Fibroblast of lung (primary cell): ENCODE results near the gene FANCD2OS. TPM values are rescaled to one million over a fixed set of nuclear protein-coding genes. Genes with fewer than 3 reads are reported as not detected.

Experiments
- DNase-seq, 2 donors: peaks; one replicate each; pipeline versions ENCODE4 v3.0.0 to v3.0.0-alpha.2; 2010; ENCODE audit warnings: low read depth in 2 of 2
- H2AFZ ChIP-seq: 2 replicates; pipeline ENCODE4 v1.5.1; 2012; ENCODE audit warnings: low read length, control low read depth, inconsistent platforms
- H3K27ac ChIP-seq: 2 replicates; pipeline ENCODE4 v1.5.1; 2011; ENCODE audit warnings: low read length, control low read depth; ENCODE audit not compliant: insufficient read depth
- H3K27me3 ChIP-seq: 2 replicates; pipeline ENCODE4 v1.5.1; 2011; ENCODE audit warnings: mild to moderate bottlenecking, low read length; ENCODE audit not compliant: control insufficient read depth, insufficient read depth
- H3K36me3 ChIP-seq: 2 replicates; pipeline ENCODE4 v1.5.1; 2011; ENCODE audit warnings: low read length; ENCODE audit not compliant: control insufficient read depth, insufficient read depth
- H3K4me1 ChIP-seq: 2 replicates; pipeline ENCODE4 v1.5.1; 2011; ENCODE audit warnings: low read length; ENCODE audit not compliant: control insufficient read depth, insufficient read depth; ENCODE audit errors: extremely low read depth
- H3K4me2 ChIP-seq: 2 replicates; pipeline ENCODE4 v1.5.1; 2011; ENCODE audit warnings: low read length, control low read depth; ENCODE audit not compliant: insufficient read depth; ENCODE audit errors: extremely low read depth
- H3K4me3 ChIP-seq, 4 experiments: fragments of 200-600 bp in 1 of 4; sonication (generic) in 1 of 4; replicated peaks in 1 of 4; 2 replicates each; pipeline ENCODE4 v1.5.1; 2011 to 2016; ENCODE audit warnings: low read length in 4 of 4, low read depth in 3 of 4, mild to moderate bottlenecking in 3 of 4, control low read depth in 2 of 4, inconsistent platforms in 1 of 4, mixed read lengths in 1 of 4; ENCODE audit not compliant: insufficient read depth in 1 of 4; ENCODE audit errors: control extremely low read depth in 1 of 4
- H3K79me2 ChIP-seq: 2 replicates; pipeline ENCODE4 v1.5.1; 2012; ENCODE audit warnings: mild to moderate bottlenecking, low read length, inconsistent platforms; ENCODE audit not compliant: control insufficient read depth, insufficient read depth
- H3K9ac ChIP-seq: 2 replicates; pipeline ENCODE4 v1.5.1; 2011; ENCODE audit warnings: mild to moderate bottlenecking, low read length, control low read depth; ENCODE audit not compliant: insufficient read depth
- H3K9me3 ChIP-seq: 2 replicates; pipeline ENCODE4 v1.5.1; 2012; ENCODE audit warnings: low read depth, low read length; ENCODE audit not compliant: control insufficient read depth, insufficient read depth
- H4K20me1 ChIP-seq: 2 replicates; pipeline ENCODE4 v1.5.1; 2011; ENCODE audit warnings: low read length; ENCODE audit not compliant: control insufficient read depth, insufficient read depth; ENCODE audit errors: extremely low read depth
- EZH2 ChIP-seq: IDR thresholded peaks from 2 replicates; pipeline ENCODE4 v1.5.1; 2012; ENCODE audit warnings: low read length, control low read depth, mild to moderate bottlenecking; ENCODE audit errors: missing control alignments
- polyA plus RNA-seq, 2 donors: library from polyadenylated mRNA; depleted of rRNA in 1 of 2; stranded (reverse) in 1 of 2; unstranded in 1 of 2; fragments of >200 nt; gene quantifications; 2 replicates each; pipeline ENCODE4 v1.2.1, GENCODE V29; 2011 to 2012; ENCODE audit warnings: missing spikeins in 1 of 2
- total RNA-seq: library from RNA; depleted of rRNA; stranded (reverse); fragments of >200 nt; gene quantifications from 2 replicates; pipeline ENCODE4 v1.2.1, GENCODE V29; 2014
- TF ChIP-seq, protein P1 (sequence below), 2 donors: IDR thresholded peaks in 1 of 2; conservative IDR thresholded peaks in 1 of 2; 1 replicate in 1 of 2; 2 replicates in 1 of 2; pipeline ENCODE4 v1.5.1; 2011 to 2012; ENCODE audit warnings: low read length in 2 of 2, control low read depth in 1 of 2, inconsistent platforms in 1 of 2, low read depth in 1 of 2, mild to moderate bottlenecking in 1 of 2

Gene FANCD2OS
- total and polyA plus RNA-seq, 2 donors (not counting 1 experiment from before 2014, with no cell fraction given), result not detected

DNA sequence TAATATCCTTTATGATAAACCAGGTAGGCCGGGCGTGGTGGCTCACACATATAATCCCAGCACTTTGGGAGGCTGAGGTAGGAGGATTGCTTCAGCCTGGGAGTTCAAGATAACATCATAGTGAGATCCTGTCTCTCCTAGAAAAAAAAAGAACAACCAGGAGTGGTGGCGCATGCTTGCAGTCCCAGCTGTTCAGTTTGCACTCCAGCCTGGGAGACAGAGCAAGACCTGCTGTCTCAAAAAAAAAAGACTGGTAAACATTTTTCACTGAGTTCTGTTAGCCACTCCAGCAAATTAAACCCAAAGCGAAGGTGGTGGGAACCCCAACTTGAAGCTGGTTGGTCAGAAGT is 47.0 kb upstream of the FANCD2OS start:
- Histone ChIP-seq H3K4me2 (no peak overlapping the region), H2AFZ (no peak overlapping the region), H3K4me1 (no peaks in the 10 kb centered on the region), H3K79me2 (no peaks in the 10 kb centered on the region), H3K4me3 (no peak overlapping the region), H3K9ac (no peak overlapping the region), H3K9me3 (no peaks in the 10 kb centered on the region), H3K27me3 (no peaks in the 10 kb centered on the region), H3K27ac (no peak overlapping the region), H3K36me3 (no peaks in the 10 kb centered on the region), H4K20me1 (no peaks in the 10 kb centered on the region)
- TF ChIP-seq, protein P1, sequence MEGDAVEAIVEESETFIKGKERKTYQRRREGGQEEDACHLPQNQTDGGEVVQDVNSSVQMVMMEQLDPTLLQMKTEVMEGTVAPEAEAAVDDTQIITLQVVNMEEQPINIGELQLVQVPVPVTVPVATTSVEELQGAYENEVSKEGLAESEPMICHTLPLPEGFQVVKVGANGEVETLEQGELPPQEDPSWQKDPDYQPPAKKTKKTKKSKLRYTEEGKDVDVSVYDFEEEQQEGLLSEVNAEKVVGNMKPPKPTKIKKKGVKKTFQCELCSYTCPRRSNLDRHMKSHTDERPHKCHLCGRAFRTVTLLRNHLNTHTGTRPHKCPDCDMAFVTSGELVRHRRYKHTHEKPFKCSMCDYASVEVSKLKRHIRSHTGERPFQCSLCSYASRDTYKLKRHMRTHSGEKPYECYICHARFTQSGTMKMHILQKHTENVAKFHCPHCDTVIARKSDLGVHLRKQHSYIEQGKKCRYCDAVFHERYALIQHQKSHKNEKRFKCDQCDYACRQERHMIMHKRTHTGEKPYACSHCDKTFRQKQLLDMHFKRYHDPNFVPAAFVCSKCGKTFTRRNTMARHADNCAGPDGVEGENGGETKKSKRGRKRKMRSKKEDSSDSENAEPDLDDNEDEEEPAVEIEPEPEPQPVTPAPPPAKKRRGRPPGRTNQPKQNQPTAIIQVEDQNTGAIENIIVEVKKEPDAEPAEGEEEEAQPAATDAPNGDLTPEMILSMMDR (conservative IDR thresholded peaks at IDR 0.05 in 1 of 2, IDR thresholded peaks at IDR 0.05 in 1 of 2; ENCODE audit: low read depth in 1 of 2, low read length in 2 of 2), result no peak
- TF ChIP-seq EZH2, result no peak
- no peak for DNase-seq

DNA sequence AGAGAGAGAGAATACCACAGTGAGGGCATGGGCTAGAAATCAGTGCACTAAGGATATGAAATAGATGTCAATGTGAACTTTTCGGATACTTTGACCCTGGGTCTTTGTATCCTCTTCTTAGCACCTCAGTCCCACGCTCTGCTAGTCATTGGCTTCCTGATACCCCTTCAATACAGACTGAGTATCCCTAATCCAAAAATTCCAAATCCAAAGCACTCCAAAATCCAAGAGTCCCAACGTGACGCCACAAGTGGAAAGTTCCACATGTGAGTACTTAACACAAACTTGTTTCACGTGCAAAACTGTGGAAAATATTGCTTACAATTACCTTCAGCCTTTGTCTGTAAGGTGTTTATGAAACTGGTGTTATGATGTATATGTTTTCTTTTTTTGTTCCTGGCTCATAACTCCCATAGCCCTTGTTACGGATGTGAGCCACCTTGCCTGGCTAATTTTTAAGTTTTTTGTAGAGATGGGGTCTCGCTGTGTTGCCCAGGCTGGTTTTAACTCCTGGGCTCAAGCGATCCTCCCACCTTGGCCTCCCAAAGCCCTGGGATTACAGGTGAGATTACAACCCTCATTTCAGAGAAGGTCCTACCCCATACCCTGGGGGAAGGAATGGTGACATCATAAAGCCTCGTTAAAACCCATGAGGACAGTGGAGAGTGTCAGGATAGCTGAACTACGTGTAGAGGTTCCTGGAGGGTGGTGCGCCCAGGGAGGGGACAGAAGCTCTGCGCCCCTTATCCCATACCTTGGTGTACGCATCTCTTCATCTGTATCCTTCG is 46.5 kb upstream of the FANCD2OS start:
- H3K4me3 ChIP-seq, result no peak overlapping the region
- no peak overlapping the region for H3K4me2 ChIP-seq
- no peaks in the 10 kb centered on the region for H3K9me3 ChIP-seq
- no peak overlapping the region for H3K27ac ChIP-seq
- no peak for DNase-seq
- H3K9ac ChIP-seq, result no peak overlapping the region
- H3K36me3 ChIP-seq, result peaks cover under 1% of the 10 kb centered on the region
- H2AFZ ChIP-seq, result no peak overlapping the region
- H4K20me1 ChIP-seq, result no peaks in the 10 kb centered on the region
- H3K27me3 ChIP-seq, result no peaks in the 10 kb centered on the region
- TF ChIP-seq EZH2, result no peak
- TF ChIP-seq, protein P1 (conservative IDR thresholded peaks at IDR 0.05 in 1 of 2, IDR thresholded peaks at IDR 0.05 in 1 of 2; ENCODE audit: low read depth in 1 of 2, low read length in 2 of 2), result no peak
- H3K4me1 ChIP-seq, result no peaks in the 10 kb centered on the region
- H3K79me2 ChIP-seq, result no peaks in the 10 kb centered on the region

DNA sequence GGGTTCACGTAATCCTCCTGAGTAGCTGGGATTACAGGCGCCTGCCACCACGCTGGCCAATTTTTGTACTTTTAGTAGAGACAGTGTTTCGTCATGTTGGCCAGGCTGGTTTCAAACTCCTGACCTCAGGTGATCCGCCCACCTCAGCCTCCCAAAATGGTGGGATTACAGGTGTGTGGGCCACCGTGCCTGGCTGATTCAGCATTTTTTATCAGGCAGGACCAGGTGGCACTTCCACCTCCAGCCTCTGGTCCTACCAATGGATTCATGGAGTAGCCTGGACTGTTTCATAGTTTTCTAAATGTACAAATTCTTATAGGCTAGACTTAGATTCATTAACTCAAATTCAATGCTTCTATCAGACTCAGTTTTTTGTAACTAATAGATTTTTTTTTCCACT is 42.9 kb upstream of the FANCD2OS start:
- Histone ChIP-seq H3K9me3 (no peaks in the 10 kb centered on the region), H4K20me1 (no peaks in the 10 kb centered on the region), H3K27me3 (no peaks in the 10 kb centered on the region), H3K79me2 (peaks cover 6% of the 10 kb centered on the region), H3K4me1 (no peaks in the 10 kb centered on the region), H3K9ac (no peak overlapping the region), H3K36me3 (peaks cover 2% of the 10 kb centered on the region), H3K27ac (no peak overlapping the region), H2AFZ (no peak overlapping the region), H3K4me3 (no peak overlapping the region), H3K4me2 (no peak overlapping the region)
- no peak for DNase-seq
- TF ChIP-seq, protein P1 (conservative IDR thresholded peaks at IDR 0.05 in 1 of 2, IDR thresholded peaks at IDR 0.05 in 1 of 2; ENCODE audit: low read depth in 1 of 2, low read length in 2 of 2), result no peak
- TF ChIP-seq EZH2, result no peak
